K562 (cell line): ENCODE results near the gene ROBO2. TPM values are rescaled to one million over a fixed set of nuclear protein-coding genes. Genes with fewer than 3 reads are reported as not detected.
A peak's percentile ranks its signal among the peaks of the same experiment; 100 is the strongest.

Source experiments
- ATAC-seq: fragments of 200-7000 bp; cut with Tn5 transposase; 3 replicates; pipeline ENCODE4 v1.9.1; 2020; ENCODE audit warnings: moderate library complexity
- BruUV-seq: library from RNA; stranded (reverse); fragments of 400-500 nt; replicated peaks from 2 replicates; lab custom pipeline; 2021; lab: Mats Ljungman, UMichigan
- CTCF ChIA-PET: fragments of 300-600 bp; formaldehyde crosslinking; extraction: SDS; loops from one replicate; lab custom pipeline; 2021; ENCODE audit warnings: low intra/inter-chr PET ratio; lab: Yijun Ruan, JAX
- POLR2A ChIA-PET: fragments of 300-600, 350-650 bp; sonication (Branson Sonifier 250); formaldehyde crosslinking; extraction: SDS; loops from one replicate; lab custom pipeline; 2021; ENCODE audit warnings: antibody characterized with exemption, inconsistent platforms; lab: Yijun Ruan, JAX
- DNase-seq, 4 experiments: peaks; one replicate each; pipeline versions ENCODE4 v3.0.0 to v3.0.0-alpha.2; 2011 to 2018; ENCODE audit warnings: low spot score in 3 of 4, mixed read lengths in 3 of 4; ENCODE audit errors: extremely low read depth in 1 of 4
- FAIRE-seq: peaks from 2 replicates; lab custom pipeline; 2011; peaks lifted over from hg19 to GRCh38; lab: Jason Lieb, UNC
- H2AFZ ChIP-seq: 2 replicates; pipeline ENCODE4 v1.6.0; 2011; ENCODE audit warnings: low read depth, low read length, control low read depth, inconsistent platforms
- H3K27ac ChIP-seq: fragments of 200-600 bp; 3 replicates; pipeline ENCODE4 v1.8.0; 2011; ENCODE audit warnings: low read depth, mild to moderate bottlenecking, control low read depth, inconsistent platforms, low read length, moderate library complexity, mixed read lengths; ENCODE audit errors: extremely low read depth
- H3K27me3 ChIP-seq, 2 experiments: fragments of 300-600 bp in 1 of 2; 2 replicates in 1 of 2; 3 replicates in 1 of 2; pipeline versions ENCODE4 v1.6.0 to v1.8.0; 2011; ENCODE audit warnings: inconsistent platforms in 2 of 2, low read length in 2 of 2, mild to moderate bottlenecking in 1 of 2, mixed read lengths in 1 of 2, moderate library complexity in 1 of 2; ENCODE audit not compliant: control insufficient read depth in 2 of 2, insufficient read depth in 2 of 2
- H3K36me3 ChIP-seq: fragments of 300-600 bp; 3 replicates; pipeline ENCODE4 v1.8.0; 2011; ENCODE audit warnings: mild to moderate bottlenecking, low read length, inconsistent platforms; ENCODE audit not compliant: control insufficient read depth, insufficient read depth
- H3K4me1 ChIP-seq, 2 experiments: fragments of 200-600 bp in 1 of 2; replicated peaks in 1 of 2; 2 replicates in 1 of 2; 3 replicates in 1 of 2; pipeline versions ENCODE4 v1.5.1 to v1.8.0; 2011; ENCODE audit warnings: inconsistent platforms in 2 of 2, low read length in 2 of 2, mild to moderate bottlenecking in 1 of 2, mixed read lengths in 1 of 2, moderate library complexity in 1 of 2; ENCODE audit not compliant: control insufficient read depth in 2 of 2, insufficient read depth in 2 of 2
- H3K4me2 ChIP-seq: 2 replicates; pipeline ENCODE4 v1.6.1; 2011; ENCODE audit warnings: low read length, control low read depth, inconsistent platforms, mixed read lengths; ENCODE audit not compliant: insufficient read depth
- H3K4me3 ChIP-seq: fragments of 200-600 bp; sonication (generic), shearing (Covaris generic); 2 replicates; pipeline ENCODE4 v1.5.1; 2016; ENCODE audit warnings: control low read depth, inconsistent platforms
- H3K79me2 ChIP-seq: fragments of 200-600 bp; 3 replicates; pipeline ENCODE4 v1.8.0; 2011; ENCODE audit warnings: low read length, inconsistent platforms; ENCODE audit not compliant: control insufficient read depth, insufficient read depth
- H3K9ac ChIP-seq, 2 experiments: 2 replicates each; pipeline versions ENCODE4 v1.6.0 to v1.6.1; 2011; ENCODE audit warnings: low read depth in 2 of 2, low read length in 2 of 2, control low read depth in 1 of 2, inconsistent platforms in 1 of 2, mild to moderate bottlenecking in 1 of 2, mixed read lengths in 1 of 2; ENCODE audit not compliant: insufficient read depth in 1 of 2
- H3K9me1 ChIP-seq: one replicate; pipeline ENCODE4 v1.6.0; 2011; ENCODE audit warnings: inconsistent platforms, mild to moderate bottlenecking, low read length, moderate library complexity; ENCODE audit not compliant: control insufficient read depth, insufficient read depth
- H3K9me3 ChIP-seq: replicated peaks from 2 replicates; pipeline ENCODE4 v1.5.1; 2011; ENCODE audit warnings: low read depth, low read length, inconsistent platforms; ENCODE audit not compliant: control insufficient read depth, insufficient read depth
- H4K20me1 ChIP-seq: replicated peaks from 2 replicates; pipeline ENCODE4 v1.6.1; 2011; ENCODE audit warnings: low read length, inconsistent platforms, mixed read lengths; ENCODE audit not compliant: control insufficient read depth, insufficient read depth
- EP300 ChIP-seq: IDR thresholded peaks from 2 replicates; pipeline ENCODE4 v1.6.1; 2012; ENCODE audit warnings: low read length, improper control_type of control experiment
- ESRRB ChIP-seq: fragments of 250-450 bp; sonication (Bioruptor Pico); IDR thresholded peaks from 2 replicates; pipeline ENCODE4 v1.5.0; 2020; ENCODE audit warnings: mild to moderate bottlenecking, moderate library complexity, borderline replicate concordance
- FIP1L1 ChIP-seq: fragments of 200-400 bp; formaldehyde crosslinking; IDR thresholded peaks from 2 replicates; pipeline ENCODE4 v1.6.1; 2018; ENCODE audit warnings: mild to moderate bottlenecking, low read depth, low read length; ENCODE audit not compliant: poor library complexity, severe bottlenecking
- GABPA ChIP-seq: fragments of 200-800 bp; sonication (Bioruptor generic); conservative IDR thresholded peaks from 2 replicates; pipeline ENCODE4 v1.6.1; 2016; ENCODE audit warnings: low read depth, missing genetic modification characterization, missing compliant biosample characterization
- ID3 ChIP-seq, 2 experiments: fragments of 250-450 bp in 1 of 2; fragments of 450-650 bp in 1 of 2; sonication (Bioruptor Pico) in 1 of 2; IDR thresholded peaks; 2 replicates each; pipeline versions ENCODE4 v1.6.1 to v1.8.0; 2016 to 2021; ENCODE audit warnings: mild to moderate bottlenecking in 2 of 2, moderate library complexity in 2 of 2, missing compliant biosample characterization in 1 of 2, missing genetic modification characterization in 1 of 2
- SLC30A9 ChIP-seq: fragments of 250-450 bp; sonication (Bioruptor Pico); IDR thresholded peaks from 2 replicates; pipeline ENCODE4 v1.8.0; 2022; ENCODE audit warnings: mild to moderate bottlenecking, moderate library complexity
- SMAD3 ChIP-seq: fragments of 450-650 bp; formaldehyde crosslinking; conservative IDR thresholded peaks from 2 replicates; pipeline ENCODE4 v1.4.0; 2020; ENCODE audit warnings: mild to moderate bottlenecking
- TARDBP ChIP-seq: fragments of 450-650 bp; IDR thresholded peaks from 2 replicates; pipeline ENCODE4 v1.6.1; 2016
- ZHX1 ChIP-seq: fragments of 150-350 bp; conservative IDR thresholded peaks from 2 replicates; pipeline ENCODE4 v1.6.1; 2014; ENCODE audit warnings: low read length
- ZNF3 ChIP-seq: fragments of 250-450 bp; sonication (Bioruptor Pico); IDR thresholded peaks from 2 replicates; pipeline ENCODE4 v1.5.0; 2021; ENCODE audit warnings: mild to moderate bottlenecking, moderate library complexity
- ZNF583 ChIP-seq: fragments of 250-450 bp; sonication (Bioruptor Pico); IDR thresholded peaks from 2 replicates; pipeline ENCODE4 v1.4.0; 2020
- ZZZ3 ChIP-seq: fragments of 450-650 bp; IDR thresholded peaks from 2 replicates; pipeline ENCODE4 v1.6.1; 2016; ENCODE audit warnings: antibody characterized with exemption, mild to moderate bottlenecking, moderate library complexity
- WGBS: fragments of 100-300 bp; shearing (Covaris generic); methylation state at CpG from one replicate; pipeline ENCODE4 v1.1.6; 2016; ENCODE audit warnings: low coverage, mixed read lengths; ENCODE audit not compliant: insufficient coverage; ENCODE audit errors: missing lambda C conversion rate; 5-methylcytosine and 5-hydroxymethylcytosine counted together
- in situ Hi-C: fragments of 300-500 bp; cut with MboI; formaldehyde crosslinking; loops from 4 replicates; pipeline ENCODE4 v1.15.0; 2018; ENCODE audit warnings: inconsistent platforms, mixed read lengths
- intact Hi-C: fragments of 100-400 bp; cut with micrococcal nuclease; formaldehyde crosslinking; loops from 2 replicates; pipeline ENCODE4 v1.14.2; 2022
- polyA plus RNA-seq, 8 experiments: library from polyadenylated mRNA; depleted of rRNA in 4 of 8; stranded (reverse) in 5 of 8; unstranded in 3 of 8; fragments of >200 nt; fragmentation: Nextera tagmentation in 2 of 8; fragmentation: Illumina TruSeq in 1 of 8; extraction: Ambion mirVana in 2 of 8; extraction: Trizol in 1 of 8; gene quantifications; 2 replicates each; pipeline versions ENCODE4 v1.2.1 to v1.2.3, GENCODE V29; 2011 to 2014; ENCODE audit warnings: inconsistent platforms in 1 of 8, missing spikeins in 1 of 8
- total RNA-seq, 7 experiments: library from RNA; depleted of rRNA in 6 of 7; stranded (reverse); fragments of >200 nt in 6 of 7; fragmentation: Illumina TruSeq in 2 of 7; extraction: Trizol in 2 of 7; gene quantifications; 2 replicates each; pipeline versions ENCODE4 v1.2.1 to v1.2.3, GENCODE V29; 2011 to 2021; ENCODE audit warnings: low replicate concordance in 1 of 7
- TF ChIP-seq, protein P1 (sequence below): fragments of 250-450 bp; sonication (Bioruptor Pico); IDR thresholded peaks from 2 replicates; pipeline ENCODE4 v1.8.0; 2022; ENCODE audit warnings: inconsistent platforms, mild to moderate bottlenecking, moderate library complexity, borderline replicate concordance

ROBO2 gene
- total and polyA plus RNA-seq, 9 of the 15 experiments (the other 6 are each of a cell fraction or from before 2014, with no cell fraction given) = 0.84 to 3.0 (median 1.7) TPM

- Histone ChIP-seq H3K79me2 (no peaks in the 10 kb centered on the region), H3K4me2 (no peak overlapping the region), H3K4me3 (no peak overlapping the region), H4K20me1 (no peaks in the 10 kb centered on the region), H3K9me3 (no peaks in the 10 kb centered on the region; the same call in 1 of the 2 replicates), H3K9ac (no peak overlapping the region), H2AFZ (0 out of 2 replicates have a peak overlapping the region, but pooled peaks have one; percentile 9), H3K27ac (no peak overlapping the region), H3K27me3 (no peaks in the 10 kb centered on the region), H3K9me1 (no peaks in the 10 kb centered on the region), H3K4me1 (peaks cover 0 to 3% of the 10 kb centered on the region in 2 experiments; a peak in 1 of 5 replicates), H3K36me3 (no peaks in the 10 kb centered on the region)
- no peak for FAIRE-seq
- ChIA-PET POLR2A (no interaction called here), CTCF (no interaction called here)
- intact Hi-C loops (no loop called here), in situ Hi-C loops (no loop called here)
- 33% methylated on average over 1 of the region's 1 CpG for WGBS
- DNase-seq = no peak
- TF ChIP-seq, protein P1, sequence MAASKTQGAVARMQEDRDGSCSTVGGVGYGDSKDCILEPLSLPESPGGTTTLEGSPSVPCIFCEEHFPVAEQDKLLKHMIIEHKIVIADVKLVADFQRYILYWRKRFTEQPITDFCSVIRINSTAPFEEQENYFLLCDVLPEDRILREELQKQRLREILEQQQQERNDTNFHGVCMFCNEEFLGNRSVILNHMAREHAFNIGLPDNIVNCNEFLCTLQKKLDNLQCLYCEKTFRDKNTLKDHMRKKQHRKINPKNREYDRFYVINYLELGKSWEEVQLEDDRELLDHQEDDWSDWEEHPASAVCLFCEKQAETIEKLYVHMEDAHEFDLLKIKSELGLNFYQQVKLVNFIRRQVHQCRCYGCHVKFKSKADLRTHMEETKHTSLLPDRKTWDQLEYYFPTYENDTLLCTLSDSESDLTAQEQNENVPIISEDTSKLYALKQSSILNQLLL (CRISPR knock-in tag) = no peak
- no peak for TF ChIP-seq TARDBP
- TF ChIP-seq EP300 = no peak
- no peak for TF ChIP-seq SMAD3
- no peak for TF ChIP-seq ID3 (CRISPR knock-in tag; IDR thresholded peaks at IDR 0.05)
- no peak for TF ChIP-seq ID3 (tag; IDR thresholded peaks at IDR 0.05)
- TF ChIP-seq ESRRB = no peak
- no peak for TF ChIP-seq ZNF583
- TF ChIP-seq ZZZ3 = no peak
- no peak for TF ChIP-seq ZNF3 (CRISPR knock-in tag)
- TF ChIP-seq GABPA (tag) = no peak
- no peak for TF ChIP-seq ZHX1
- no peak for TF ChIP-seq FIP1L1
- TF ChIP-seq SLC30A9 (CRISPR knock-in tag) = no peak
- no peak for ATAC-seq
- BruUV-seq = no TSS peak
These were observed 26.9 kb downstream of the ROBO2 start for GRCh38 chr3:77066829-77067228.
